K562 (cell line): Measurements from ENCODE around the gene GPN3. TPM values are rescaled to one million over a fixed set of nuclear protein-coding genes. Genes with fewer than 3 reads are reported as not detected.

Experiments
- ATAC-seq: fragments of 200-7000 bp; cut with Tn5 transposase; 3 replicates; pipeline ENCODE4 v1.9.1; 2020; ENCODE audit warnings: moderate library complexity
- BruUV-seq: library from RNA; stranded (reverse); fragments of 400-500 nt; replicated peaks from 2 replicates; lab custom pipeline; 2021; lab: Mats Ljungman, UMichigan
- CTCF ChIA-PET: fragments of 300-600 bp; formaldehyde crosslinking; extraction: SDS; loops from one replicate; lab custom pipeline; 2021; ENCODE audit warnings: low intra/inter-chr PET ratio; lab: Yijun Ruan, JAX
- POLR2A ChIA-PET: fragments of 300-600, 350-650 bp; sonication (Branson Sonifier 250); formaldehyde crosslinking; extraction: SDS; loops from one replicate; lab custom pipeline; 2021; ENCODE audit warnings: antibody characterized with exemption, inconsistent platforms; lab: Yijun Ruan, JAX
- DNase-seq, 4 experiments: peaks; one replicate each; pipeline versions ENCODE4 v3.0.0 to v3.0.0-alpha.2; 2011 to 2018; ENCODE audit warnings: low spot score in 3 of 4, mixed read lengths in 3 of 4; ENCODE audit errors: extremely low read depth in 1 of 4
- FAIRE-seq: peaks from 2 replicates; lab custom pipeline; 2011; peaks lifted over from hg19 to GRCh38; lab: Jason Lieb, UNC
- H2AFZ ChIP-seq: 2 replicates; pipeline ENCODE4 v1.6.0; 2011; ENCODE audit warnings: low read depth, low read length, control low read depth, inconsistent platforms
- H3K27ac ChIP-seq: fragments of 200-600 bp; 3 replicates; pipeline ENCODE4 v1.8.0; 2011; ENCODE audit warnings: low read depth, mild to moderate bottlenecking, control low read depth, inconsistent platforms, low read length, moderate library complexity, mixed read lengths; ENCODE audit errors: extremely low read depth
- H3K27me3 ChIP-seq, 2 experiments: fragments of 300-600 bp in 1 of 2; 2 replicates in 1 of 2; 3 replicates in 1 of 2; pipeline versions ENCODE4 v1.6.0 to v1.8.0; 2011; ENCODE audit warnings: inconsistent platforms in 2 of 2, low read length in 2 of 2, mild to moderate bottlenecking in 1 of 2, mixed read lengths in 1 of 2, moderate library complexity in 1 of 2; ENCODE audit not compliant: control insufficient read depth in 2 of 2, insufficient read depth in 2 of 2
- H3K36me3 ChIP-seq: fragments of 300-600 bp; 3 replicates; pipeline ENCODE4 v1.8.0; 2011; ENCODE audit warnings: mild to moderate bottlenecking, low read length, inconsistent platforms; ENCODE audit not compliant: control insufficient read depth, insufficient read depth
- H3K4me1 ChIP-seq, 2 experiments: fragments of 200-600 bp in 1 of 2; replicated peaks in 1 of 2; 2 replicates in 1 of 2; 3 replicates in 1 of 2; pipeline versions ENCODE4 v1.5.1 to v1.8.0; 2011; ENCODE audit warnings: inconsistent platforms in 2 of 2, low read length in 2 of 2, mild to moderate bottlenecking in 1 of 2, mixed read lengths in 1 of 2, moderate library complexity in 1 of 2; ENCODE audit not compliant: control insufficient read depth in 2 of 2, insufficient read depth in 2 of 2
- H3K4me2 ChIP-seq: 2 replicates; pipeline ENCODE4 v1.6.1; 2011; ENCODE audit warnings: low read length, control low read depth, inconsistent platforms, mixed read lengths; ENCODE audit not compliant: insufficient read depth
- H3K4me3 ChIP-seq: fragments of 200-600 bp; sonication (generic), shearing (Covaris generic); 2 replicates; pipeline ENCODE4 v1.5.1; 2016; ENCODE audit warnings: control low read depth, inconsistent platforms
- H3K79me2 ChIP-seq: fragments of 200-600 bp; 3 replicates; pipeline ENCODE4 v1.8.0; 2011; ENCODE audit warnings: low read length, inconsistent platforms; ENCODE audit not compliant: control insufficient read depth, insufficient read depth
- H3K9ac ChIP-seq, 2 experiments: 2 replicates each; pipeline versions ENCODE4 v1.6.0 to v1.6.1; 2011; ENCODE audit warnings: low read depth in 2 of 2, low read length in 2 of 2, control low read depth in 1 of 2, inconsistent platforms in 1 of 2, mild to moderate bottlenecking in 1 of 2, mixed read lengths in 1 of 2; ENCODE audit not compliant: insufficient read depth in 1 of 2
- H3K9me1 ChIP-seq: one replicate; pipeline ENCODE4 v1.6.0; 2011; ENCODE audit warnings: inconsistent platforms, mild to moderate bottlenecking, low read length, moderate library complexity; ENCODE audit not compliant: control insufficient read depth, insufficient read depth
- H3K9me3 ChIP-seq: replicated peaks from 2 replicates; pipeline ENCODE4 v1.5.1; 2011; ENCODE audit warnings: low read depth, low read length, inconsistent platforms; ENCODE audit not compliant: control insufficient read depth, insufficient read depth
- H4K20me1 ChIP-seq: replicated peaks from 2 replicates; pipeline ENCODE4 v1.6.1; 2011; ENCODE audit warnings: low read length, inconsistent platforms, mixed read lengths; ENCODE audit not compliant: control insufficient read depth, insufficient read depth
- CTBP1 ChIP-seq: fragments of 450-650 bp; IDR thresholded peaks from 2 replicates; pipeline ENCODE4 v1.6.1; 2016; ENCODE audit warnings: borderline replicate concordance
- FOSL1 ChIP-seq: fragments of 200-800 bp; sonication (Bioruptor generic); conservative IDR thresholded peaks from 2 replicates; pipeline ENCODE4 v1.6.1; 2016; ENCODE audit warnings: missing genetic modification characterization, missing compliant biosample characterization
- NR2C1 ChIP-seq, 2 experiments: fragments of 450-650 bp; IDR thresholded peaks; 2 replicates each; pipeline ENCODE4 v1.6.1; 2017; ENCODE audit warnings: mild to moderate bottlenecking in 2 of 2, antibody characterized with exemption in 1 of 2, inconsistent platforms in 1 of 2, missing compliant biosample characterization in 1 of 2, missing genetic modification characterization in 1 of 2
- RFX7 ChIP-seq: fragments of 250-450 bp; sonication (Bioruptor Pico); IDR thresholded peaks from 2 replicates; pipeline ENCODE4 v1.5.1; 2021; ENCODE audit warnings: mild to moderate bottlenecking
- WGBS: fragments of 100-300 bp; shearing (Covaris generic); methylation state at CpG from one replicate; pipeline ENCODE4 v1.1.6; 2016; ENCODE audit warnings: low coverage, mixed read lengths; ENCODE audit not compliant: insufficient coverage; ENCODE audit errors: missing lambda C conversion rate; 5-methylcytosine and 5-hydroxymethylcytosine counted together
- in situ Hi-C: fragments of 300-500 bp; cut with MboI; formaldehyde crosslinking; loops from 4 replicates; pipeline ENCODE4 v1.15.0; 2018; ENCODE audit warnings: inconsistent platforms, mixed read lengths
- intact Hi-C: fragments of 100-400 bp; cut with micrococcal nuclease; formaldehyde crosslinking; loops from 2 replicates; pipeline ENCODE4 v1.14.2; 2022
- polyA plus RNA-seq, 8 experiments: library from polyadenylated mRNA; depleted of rRNA in 4 of 8; stranded (reverse) in 5 of 8; unstranded in 3 of 8; fragments of >200 nt; fragmentation: Nextera tagmentation in 2 of 8; fragmentation: Illumina TruSeq in 1 of 8; extraction: Ambion mirVana in 2 of 8; extraction: Trizol in 1 of 8; gene quantifications; 2 replicates each; pipeline versions ENCODE4 v1.2.1 to v1.2.3, GENCODE V29; 2011 to 2014; ENCODE audit warnings: inconsistent platforms in 1 of 8, missing spikeins in 1 of 8
- total RNA-seq, 7 experiments: library from RNA; depleted of rRNA in 6 of 7; stranded (reverse); fragments of >200 nt in 6 of 7; fragmentation: Illumina TruSeq in 2 of 7; extraction: Trizol in 2 of 7; gene quantifications; 2 replicates each; pipeline versions ENCODE4 v1.2.1 to v1.2.3, GENCODE V29; 2011 to 2021; ENCODE audit warnings: low replicate concordance in 1 of 7
- TF ChIP-seq, protein P1 (sequence below): sonication (generic); IDR thresholded peaks from 2 replicates; pipeline ENCODE4 v1.6.1; 2016
- TF ChIP-seq, protein P2 (sequence below): fragments of 250-450 bp; sonication (Bioruptor Pico); IDR thresholded peaks from 2 replicates; pipeline ENCODE4 v1.5.0; 2021; ENCODE audit warnings: mild to moderate bottlenecking, moderate library complexity
- TF ChIP-seq, protein P3 (sequence below): IDR thresholded peaks from 2 replicates; pipeline ENCODE4 v1.6.1; 2011; ENCODE audit not compliant: insufficient read length; ENCODE audit errors: extremely low read depth

GPN3 gene
- total and polyA plus RNA-seq, 9 of the 15 experiments (the other 6 are each of a cell fraction or from before 2014, with no cell fraction given), result 35.8 to 123 (median 64.2) TPM

DNA sequence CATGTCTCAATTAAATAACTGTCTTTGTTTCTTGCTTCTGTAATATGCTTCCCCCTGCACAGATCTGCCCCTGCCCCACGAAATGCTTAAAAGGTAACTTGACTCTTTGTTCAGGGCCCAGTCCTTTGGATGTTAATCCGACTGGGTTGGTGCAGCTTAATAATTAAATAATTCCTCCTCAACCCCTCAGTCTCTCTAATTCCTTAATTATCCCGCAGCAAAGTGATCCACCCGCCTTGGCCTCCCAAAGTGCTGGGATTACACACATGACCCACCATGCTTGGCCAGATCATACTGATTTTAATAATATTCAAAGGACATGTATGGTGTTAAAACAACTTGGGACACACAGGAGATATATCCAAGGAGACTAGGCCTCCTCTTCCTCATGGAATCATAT is 46.4 kb downstream of the GPN3 start:
- no peaks in the 10 kb centered on the region for H3K36me3 ChIP-seq
- no peak for FAIRE-seq
- no peak overlapping the region for H3K4me2 ChIP-seq
- ChIA-PET CTCF (no interaction called here), POLR2A (interaction anchor here (0.8 to 3.2 kb wide), 9 partner anchors 10 to 172 kb away, joined by 3 to 26 read pairs (median 5); partner anchors contain the start of genes ANAPC7 and ARPC3)
- 0 out of 4 replicates have a peak overlapping the region, but pooled peaks of 1 of the 2 experiments have one; percentile 5 for H3K9ac ChIP-seq
- no TSS peak for BruUV-seq
- 21% methylated on average over 4 of the region's 4 CpGs for WGBS
- no peak for ATAC-seq
- H3K4me3 ChIP-seq, result no peak overlapping the region
- H4K20me1 ChIP-seq, result no peaks in the 10 kb centered on the region
- TF ChIP-seq, protein P1, sequence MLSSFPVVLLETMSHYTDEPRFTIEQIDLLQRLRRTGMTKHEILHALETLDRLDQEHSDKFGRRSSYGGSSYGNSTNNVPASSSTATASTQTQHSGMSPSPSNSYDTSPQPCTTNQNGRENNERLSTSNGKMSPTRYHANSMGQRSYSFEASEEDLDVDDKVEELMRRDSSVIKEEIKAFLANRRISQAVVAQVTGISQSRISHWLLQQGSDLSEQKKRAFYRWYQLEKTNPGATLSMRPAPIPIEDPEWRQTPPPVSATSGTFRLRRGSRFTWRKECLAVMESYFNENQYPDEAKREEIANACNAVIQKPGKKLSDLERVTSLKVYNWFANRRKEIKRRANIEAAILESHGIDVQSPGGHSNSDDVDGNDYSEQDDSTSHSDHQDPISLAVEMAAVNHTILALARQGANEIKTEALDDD, result peak; percentile 24; the same call in 1 of the 2 replicates
- TF ChIP-seq RFX7 (CRISPR knock-in tag), result no peak
- peak overlapping the region; percentile 37; the same call in 1 of the 2 replicates for H2AFZ ChIP-seq
- in situ Hi-C loops (loop anchor here (10.0 kb wide), 1 partner anchor 317 kb away; no protein-coding TSS in a partner anchor), intact Hi-C loops (no loop called here)
- no peak for DNase-seq
- H3K9me1 ChIP-seq, result no peaks in the 10 kb centered on the region
- H3K79me2 ChIP-seq, result no peaks in the 10 kb centered on the region
- no peak overlapping the region for H3K27ac ChIP-seq
- no peaks in the 10 kb centered on the region for H3K9me3 ChIP-seq
- H3K4me1 ChIP-seq, result peaks cover 28% of the 10 kb centered on the region in 2 experiments; a peak in 4 of 5 replicates
- H3K27me3 ChIP-seq, result no peaks in the 10 kb centered on the region

DNA sequence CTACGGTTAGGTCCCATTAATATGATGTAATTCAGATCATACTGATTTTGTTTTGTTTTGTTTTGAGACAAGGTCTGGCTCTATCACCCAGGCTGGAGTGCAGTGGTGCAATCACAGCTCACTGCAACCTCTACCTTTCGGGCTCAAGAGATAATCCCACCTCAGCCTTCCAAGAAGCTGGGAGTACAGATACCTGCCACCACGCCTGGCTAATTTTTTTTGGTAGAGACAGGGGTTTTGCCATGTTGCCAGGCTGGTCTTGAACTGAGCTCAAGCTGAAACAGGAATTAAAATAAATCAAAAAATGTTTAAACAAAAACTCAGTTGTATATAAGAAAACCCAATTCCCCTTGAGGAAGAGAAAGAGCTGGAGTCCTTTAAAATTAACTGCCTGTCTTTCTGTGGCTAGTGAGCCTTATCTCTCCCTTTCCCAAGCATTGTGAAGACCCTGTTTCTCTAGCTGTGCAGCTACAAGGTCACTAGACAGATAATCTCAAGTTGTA is 46.8 kb downstream of the GPN3 start:
- intact Hi-C loops, result no loop called here
- no peak overlapping the region for H2AFZ ChIP-seq
- TF ChIP-seq, protein P2, sequence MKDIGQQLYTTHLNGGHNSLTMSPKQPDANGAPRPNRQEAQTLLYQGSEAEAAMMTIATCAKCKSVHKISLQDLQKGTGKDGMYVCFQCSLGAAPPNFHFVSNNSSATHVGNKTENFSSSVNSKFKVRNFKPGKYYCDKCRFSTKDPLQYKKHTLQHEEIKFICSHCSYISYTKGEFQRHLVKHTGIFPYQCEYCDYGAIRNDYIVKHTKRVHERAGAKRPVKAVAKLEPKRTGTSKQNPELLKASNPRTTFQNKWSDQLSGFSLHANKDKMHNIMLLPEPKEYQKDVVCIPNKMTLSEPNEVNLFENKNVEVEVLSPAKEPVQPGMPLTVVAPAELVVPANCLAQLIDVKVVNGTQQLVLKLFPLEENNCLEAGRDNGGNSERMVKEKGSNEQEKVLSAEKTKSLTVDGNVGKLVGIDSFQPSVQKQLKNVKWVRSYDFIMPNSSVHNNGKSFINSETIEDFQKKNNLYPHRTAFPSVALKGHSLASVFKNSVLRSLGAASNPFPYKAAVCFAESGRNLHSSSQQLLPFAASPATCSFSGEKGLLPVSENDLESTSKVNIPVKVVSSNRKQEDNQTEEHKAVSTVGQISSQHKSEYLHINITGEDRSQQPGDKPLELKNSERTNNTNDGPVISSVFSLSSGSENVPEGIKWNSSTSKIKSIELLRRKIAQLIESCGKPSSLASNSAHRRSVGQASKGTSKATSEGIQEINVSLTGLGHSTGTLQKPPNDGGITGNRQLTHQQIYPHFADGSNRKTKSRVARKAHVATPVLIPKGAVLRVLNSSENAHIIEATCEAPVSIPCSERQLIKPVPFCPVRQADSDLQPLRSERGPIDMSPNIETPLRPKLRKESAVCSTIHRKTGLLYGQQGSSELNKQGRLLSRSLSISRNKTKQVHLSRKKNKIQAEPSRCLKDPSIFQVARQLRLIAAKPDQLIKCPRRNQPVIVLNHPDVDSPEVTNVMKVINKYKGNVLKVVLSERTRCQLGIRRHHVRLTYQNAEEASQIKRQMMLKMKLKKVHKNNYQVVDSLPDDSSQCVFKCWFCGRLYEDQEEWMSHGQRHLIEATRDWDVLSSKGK (CRISPR knock-in tag), result no peak
- TF ChIP-seq FOSL1 (tag), result peak; percentile 29; the same call in 1 of the 2 replicates
- TF ChIP-seq CTBP1, result peak; percentile 59; the same call in 1 of the 2 replicates
- TF ChIP-seq, protein P3, sequence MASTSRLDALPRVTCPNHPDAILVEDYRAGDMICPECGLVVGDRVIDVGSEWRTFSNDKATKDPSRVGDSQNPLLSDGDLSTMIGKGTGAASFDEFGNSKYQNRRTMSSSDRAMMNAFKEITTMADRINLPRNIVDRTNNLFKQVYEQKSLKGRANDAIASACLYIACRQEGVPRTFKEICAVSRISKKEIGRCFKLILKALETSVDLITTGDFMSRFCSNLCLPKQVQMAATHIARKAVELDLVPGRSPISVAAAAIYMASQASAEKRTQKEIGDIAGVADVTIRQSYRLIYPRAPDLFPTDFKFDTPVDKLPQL, result no peak
- no peak for TF ChIP-seq NR2C1 (IDR thresholded peaks at IDR 0.05)
- peak; percentile 15 for TF ChIP-seq NR2C1 (tag; IDR thresholded peaks at IDR 0.05)

More for the DNA sequence above, 46.8 kb downstream of the GPN3 start:
- WGBS, result 0% methylated on average over 3 of the region's 3 CpGs
- H3K27ac ChIP-seq, result peak overlapping the region; percentile 18; the same call in 1 of the 3 replicates
- H3K79me2 ChIP-seq, result no peaks in the 10 kb centered on the region
- in situ Hi-C loops, result loop anchor here (10.0 kb wide), 1 partner anchor 316 kb away; no protein-coding TSS in a partner anchor
- no TSS peak for BruUV-seq
- H4K20me1 ChIP-seq, result no peaks in the 10 kb centered on the region
- H3K36me3 ChIP-seq, result no peaks in the 10 kb centered on the region
- peak overlapping the region; percentile 9; the same call in 1 of the 2 replicates for H3K4me2 ChIP-seq
- peak; percentile 74 for FAIRE-seq
- no peak overlapping the region for H3K4me3 ChIP-seq
- no peaks in the 10 kb centered on the region for H3K27me3 ChIP-seq
- H3K4me1 ChIP-seq, result peaks cover 24 to 25% of the 10 kb centered on the region in 2 experiments; a peak in 4 of 5 replicates
- ChIA-PET CTCF (no interaction called here), POLR2A (interaction anchor here (0.6 to 3.2 kb wide), 9 partner anchors 9 to 355 kb away, joined by 3 to 26 read pairs (median 5); partner anchors contain the start of genes ANAPC7 and ARPC3)
- peak; percentile 65 for ATAC-seq
- H3K9ac ChIP-seq, result no peak overlapping the region
- peak in 1 of 4 experiments; percentile 58 for DNase-seq
- H3K9me1 ChIP-seq, result no peaks in the 10 kb centered on the region
- no peaks in the 10 kb centered on the region for H3K9me3 ChIP-seq
